WTC11 (cell line): Measurements from ENCODE around the gene NSMCE1. TPM values are rescaled to one million over a fixed set of nuclear protein-coding genes. Genes with fewer than 3 reads are reported as not detected.

Experiments
- ATAC-seq: fragments of 200-7000 bp; cut with Tn5 transposase; 2 replicates; pipeline ENCODE4 v1.10.0; 2021; ENCODE audit warnings: mild to moderate bottlenecking, moderate library complexity
- CTCF ChIA-PET: fragments of 300-600 bp; sonication (Branson Sonifier 250); formaldehyde crosslinking; loops from one replicate; lab custom pipeline; 2021; ENCODE audit warnings: antibody characterized with exemption; lab: Charles Lee
- POLR2A ChIA-PET: fragments of 350-600 bp; sonication (Branson Sonifier 250); formaldehyde crosslinking; loops from one replicate; lab custom pipeline; 2021; ENCODE audit warnings: antibody characterized with exemption; lab: Charles Lee
- DNase-seq: peaks from one replicate; pipeline ENCODE4 v3.0.0; 2021; ENCODE audit warnings: low spot score
- H3K27ac Mint-ChIP-seq: 2 replicates; pipeline ENCODE4 v1.8.0; 2021; ENCODE audit warnings: mixed read lengths
- H3K27me3 Mint-ChIP-seq: 2 replicates; pipeline ENCODE4 v1.8.0; 2021; ENCODE audit warnings: low read depth, mild to moderate bottlenecking, moderate library complexity, mixed read lengths
- H3K36me3 Mint-ChIP-seq: 2 replicates; pipeline ENCODE4 v1.8.0; 2021; ENCODE audit warnings: mixed read lengths
- H3K4me1 Mint-ChIP-seq: 2 replicates; pipeline ENCODE4 v1.8.0; 2022; ENCODE audit warnings: mixed read lengths
- H3K4me3 Mint-ChIP-seq: 2 replicates; pipeline ENCODE4 v1.8.0; 2021; ENCODE audit warnings: mild to moderate bottlenecking, moderate library complexity, mixed read lengths
- H3K9me3 Mint-ChIP-seq: 2 replicates; pipeline ENCODE4 v1.8.0; 2021; ENCODE audit warnings: mixed read lengths
- AR ChIP-seq: fragments of 250-450 bp; sonication (Bioruptor Pico); IDR thresholded peaks from 2 replicates; pipeline ENCODE4 v1.9.0; 2021; ENCODE audit warnings: mild to moderate bottlenecking
- ARID4B ChIP-seq: sonication (generic); formaldehyde crosslinking; IDR thresholded peaks from 2 replicates; pipeline ENCODE4 v1.8.0; 2023; ENCODE audit warnings: missing genetic modification reagents, mild to moderate bottlenecking, borderline replicate concordance
- CBFB ChIP-seq: sonication (generic); formaldehyde crosslinking; IDR thresholded peaks from 2 replicates; pipeline ENCODE4 v1.8.1; 2022; ENCODE audit warnings: mild to moderate bottlenecking, low read depth, missing genetic modification reagents
- CREM ChIP-seq: sonication (generic); formaldehyde crosslinking; IDR thresholded peaks from 2 replicates; pipeline ENCODE4 v1.8.1; 2022; ENCODE audit warnings: mild to moderate bottlenecking, missing genetic modification reagents, moderate library complexity
- E2F5 ChIP-seq: sonication (generic); formaldehyde crosslinking; IDR thresholded peaks from 2 replicates; pipeline ENCODE4 v1.8.1; 2022; ENCODE audit warnings: mild to moderate bottlenecking, moderate library complexity, missing genetic modification reagents
- ERG ChIP-seq: fragments of 250-450 bp; sonication (Bioruptor Pico); IDR thresholded peaks from 2 replicates; pipeline ENCODE4 v1.8.0; 2021; ENCODE audit warnings: mild to moderate bottlenecking
- NFE2L1 ChIP-seq: sonication (generic); formaldehyde crosslinking; IDR thresholded peaks from 2 replicates; pipeline ENCODE4 v1.8.1; 2023; ENCODE audit warnings: missing genetic modification reagents
- NR1H2 ChIP-seq: sonication (generic); formaldehyde crosslinking; IDR thresholded peaks from 2 replicates; pipeline ENCODE4 v1.9.0; 2021; ENCODE audit warnings: mild to moderate bottlenecking, moderate library complexity, missing genetic modification reagents
- NR3C1 ChIP-seq: sonication (generic); formaldehyde crosslinking; conservative IDR thresholded peaks from 2 replicates; pipeline ENCODE4 v1.8.1; 2023; ENCODE audit warnings: low read depth, mild to moderate bottlenecking, missing genetic modification reagents
- OVOL2 ChIP-seq: fragments of 250-450 bp; sonication (Bioruptor Pico); IDR thresholded peaks from 2 replicates; pipeline ENCODE4 v1.9.0; 2021; ENCODE audit warnings: mild to moderate bottlenecking, borderline replicate concordance
- PRDM15 ChIP-seq: sonication (generic); formaldehyde crosslinking; IDR thresholded peaks from 2 replicates; pipeline ENCODE4 v1.8.0; 2022; ENCODE audit warnings: missing genetic modification reagents
- SMAD4 ChIP-seq: sonication (generic); formaldehyde crosslinking; IDR thresholded peaks from 2 replicates; pipeline ENCODE4 v1.8.0; 2022; ENCODE audit warnings: mild to moderate bottlenecking, missing genetic modification reagents
- TCF7 ChIP-seq: sonication (generic); formaldehyde crosslinking; IDR thresholded peaks from 2 replicates; pipeline ENCODE4 v1.8.0; 2022; ENCODE audit warnings: mild to moderate bottlenecking, low read depth, missing genetic modification reagents, moderate library complexity
- ZBTB43 ChIP-seq: sonication (generic); formaldehyde crosslinking; IDR thresholded peaks from 2 replicates; pipeline ENCODE4 v1.8.1; 2023; ENCODE audit warnings: mild to moderate bottlenecking, missing genetic modification reagents
- ZMAT4 ChIP-seq: fragments of 250-450 bp; sonication (Bioruptor Pico); IDR thresholded peaks from 2 replicates; pipeline ENCODE4 v1.9.0; 2021; ENCODE audit warnings: mild to moderate bottlenecking
- ZNF416 ChIP-seq: fragments of 250-450 bp; sonication (Bioruptor Pico); IDR thresholded peaks from 2 replicates; pipeline ENCODE4 v1.9.0; 2021; ENCODE audit warnings: mild to moderate bottlenecking, inconsistent platforms
- ZNF671 ChIP-seq: fragments of 250-450 bp; sonication (Bioruptor Pico); IDR thresholded peaks from 2 replicates; pipeline ENCODE4 v1.8.0; 2021; ENCODE audit warnings: mild to moderate bottlenecking
- total RNA-seq: library from RNA; stranded (reverse); gene quantifications from 3 replicates; pipeline ENCODE4 v1.2.3, GENCODE V29; 2021

NSMCE1 gene
- total RNA-seq, 1 experiment from 2014 or later, result 29.4 TPM

- TF ChIP-seq ZNF416 (CRISPR knock-in tag) (no peak), AR (no peak), CBFB (CRISPR knock-in tag) (no peak)
- TF ChIP-seq, all 79 proteins: peak for 0
Measured at GRCh38 chr16:27304102-27304501, 35.5 kb upstream of the NSMCE1 start (continued).

GRCh38 chr16:27303256-27304100 is 34.9 kb upstream of the NSMCE1 start:
- Mint-ChIP-seq H3K27me3 (no peaks in the 10 kb centered on the region), H3K36me3 (peaks cover 9% of the 10 kb centered on the region), H3K27ac (no peak overlapping the region), H3K4me1 (peaks cover 14% of the 10 kb centered on the region), H3K4me3 (no peak overlapping the region), H3K9me3 (peaks cover 12% of the 10 kb centered on the region)
- DNase-seq (no peak), ATAC-seq (no peak)
- POLR2A ChIA-PET, result no interaction called here
- CTCF ChIA-PET, result interaction anchor here (1.2 kb wide), 1 partner anchor 124 kb away, joined by 4 read pairs; no protein-coding TSS in a partner anchor
- TF ChIP-seq PRDM15 (CRISPR knock-in tag) (no peak), CREM (CRISPR knock-in tag) (no peak), NFE2L1 (CRISPR knock-in tag) (no peak), E2F5 (no peak), ZNF671 (no peak), TCF7 (CRISPR knock-in tag) (no peak)

GRCh38 chr16:27302126-27302525 is 33.6 kb upstream of the NSMCE1 start:
- Mint-ChIP-seq H3K27ac (no peak overlapping the region; the same call in 1 of the 2 replicates), H3K27me3 (no peaks in the 10 kb centered on the region), H3K4me1 (peaks cover 14% of the 10 kb centered on the region), H3K9me3 (peaks cover 12% of the 10 kb centered on the region), H3K36me3 (peaks cover 9% of the 10 kb centered on the region), H3K4me3 (no peak overlapping the region)
- ATAC-seq, result no peak
- POLR2A ChIA-PET, result no interaction called here
- DNase-seq, result no peak
- CTCF ChIA-PET, result interaction anchor here (0.8 kb wide), 1 partner anchor 123 kb away, joined by 4 read pairs; no protein-coding TSS in a partner anchor
- TF ChIP-seq SMAD4, result no peak
- TF ChIP-seq ZMAT4 (CRISPR knock-in tag), result no peak
- no peak for TF ChIP-seq ZBTB43 (CRISPR knock-in tag)
- no peak for TF ChIP-seq OVOL2
- TF ChIP-seq ARID4B (CRISPR knock-in tag), result no peak
- no peak for TF ChIP-seq ERG (CRISPR knock-in tag)
- no peak for TF ChIP-seq NR1H2
- no peak for TF ChIP-seq NR3C1 (CRISPR knock-in tag)
